GM13976 (cell line): ENCODE results near the gene MICU1.

Experiments used
- DNase-seq: peaks from one replicate; pipeline ENCODE4 v3.0.0; 2012; ENCODE audit warnings: low spot score
- CTCF ChIP-seq: IDR thresholded peaks from 2 replicates; pipeline ENCODE4 v1.5.1; 2012; ENCODE audit warnings: borderline replicate concordance, mild to moderate bottlenecking; ENCODE audit not compliant: insufficient read depth; ENCODE audit errors: extremely low read depth, missing control alignments, control extremely low read depth
- in situ Hi-C: fragments of 300-500 bp; cut with MboI; formaldehyde crosslinking; loops from one replicate; pipeline ENCODE4 v1.12.0; 2022; ENCODE audit warnings: low sequenced_read_pairs, mixed read lengths, inconsistent platforms; ENCODE audit not compliant: unreplicated experiment

The MICU1 gene

GRCh38 chr10:72487521-72487920 lies 138.4 kb downstream of the MICU1 start:
- DNase-seq = no peak
- in situ Hi-C loops = no loop called here
- no peak for TF ChIP-seq CTCF

DNA sequence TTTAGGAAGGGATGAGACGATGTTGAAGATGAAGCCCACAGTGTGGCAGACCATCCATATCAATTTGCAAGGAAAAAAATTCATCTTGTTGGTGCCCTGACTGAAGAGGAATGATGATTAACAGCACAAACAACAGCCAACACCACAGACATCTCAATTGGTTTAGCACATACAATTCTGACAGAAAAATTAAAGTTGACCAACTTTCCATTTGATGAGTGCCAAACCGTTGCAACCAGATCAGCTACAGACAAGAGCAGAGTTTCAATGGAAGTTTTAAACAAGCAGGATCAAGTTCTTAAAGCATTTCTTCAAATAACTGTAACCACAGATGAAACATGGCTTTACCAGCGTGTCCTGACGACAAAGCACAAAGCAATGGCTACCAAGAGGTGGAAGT lies 138.8 kb downstream of the MICU1 start:
- DNase-seq = no peak
- TF ChIP-seq CTCF = no peak
- in situ Hi-C loops = no loop called here

GRCh38 chr10:72485701-72486100 lies 140.2 kb downstream of the MICU1 start:
- in situ Hi-C loops = no loop called here

DNA sequence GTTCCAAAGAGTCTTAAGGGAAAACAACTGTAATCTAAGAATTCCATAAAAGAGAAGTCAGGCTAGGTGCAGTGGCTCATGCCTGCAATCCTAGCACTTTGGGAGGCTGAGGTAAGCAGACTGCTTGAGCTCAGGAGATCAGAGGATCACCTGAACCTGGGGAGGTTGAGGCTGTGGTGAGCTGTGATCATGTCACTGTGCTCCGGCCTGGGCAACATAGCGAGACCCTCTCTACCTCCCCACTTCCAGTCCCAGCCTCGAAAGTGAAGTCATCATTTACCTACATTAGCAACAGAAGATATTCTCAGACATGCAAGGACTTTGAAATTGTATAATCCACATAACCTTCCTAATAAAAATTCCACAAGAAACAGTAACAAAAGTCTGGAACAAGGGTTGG lies 141.4 kb downstream of the MICU1 start:
- TF ChIP-seq CTCF = no peak
- in situ Hi-C loops = no loop called here
- no peak for DNase-seq

More at GRCh38 chr10:72485701-72486100, 140.2 kb downstream of the MICU1 start:
- TF ChIP-seq CTCF = no peak
- no peak for DNase-seq

DNA sequence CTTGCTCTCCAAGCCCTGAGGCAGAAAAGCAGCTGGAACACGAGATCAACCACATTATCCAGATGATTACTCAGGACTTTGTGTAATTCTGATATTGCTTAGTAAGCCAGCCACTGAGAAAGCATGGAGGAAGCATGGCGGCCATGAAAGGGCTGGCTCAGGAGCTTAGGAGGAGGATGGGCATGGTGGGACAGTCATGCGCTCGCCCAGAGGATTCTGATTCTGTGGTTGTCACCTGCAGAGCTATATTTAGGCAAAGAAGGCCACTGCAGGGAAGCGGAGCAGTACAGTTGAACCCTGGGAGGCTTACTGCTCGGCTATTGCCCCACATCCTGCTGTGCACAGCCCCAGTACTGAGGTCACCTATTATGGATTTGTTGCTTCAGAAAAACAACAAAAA lies 142.4 kb downstream of the MICU1 start:
- DNase-seq = no peak
- no peak for TF ChIP-seq CTCF
- in situ Hi-C loops = no loop called here

DNA sequence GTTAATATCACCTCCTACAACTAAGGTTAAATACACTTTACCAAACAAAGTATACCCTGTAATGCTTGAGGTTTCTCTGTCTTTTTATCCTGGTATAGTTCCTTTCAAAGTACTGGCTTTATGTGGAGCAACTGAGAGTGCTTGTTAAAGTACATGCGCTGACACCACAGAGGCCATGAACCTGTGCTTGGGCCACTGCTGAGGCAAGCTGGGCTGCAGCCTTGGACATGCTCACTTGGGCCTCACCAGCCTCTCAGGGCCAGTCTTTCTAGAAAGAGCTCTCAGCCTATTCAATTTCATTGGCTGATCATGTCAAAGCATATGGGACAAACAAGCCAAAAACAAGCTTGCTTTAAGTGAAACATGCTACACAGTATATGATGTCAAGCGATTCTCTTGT lies 145.0 kb downstream of the MICU1 start:
- no peak for TF ChIP-seq CTCF
- DNase-seq = no peak
- in situ Hi-C loops = no loop called here

GRCh38 chr10:72477463-72477862 lies 148.4 kb downstream of the MICU1 start:
- in situ Hi-C loops = no loop called here
- no peak for TF ChIP-seq CTCF
- no peak for DNase-seq
